Panc1 (cell line): ENCODE results near the gene FAM107B.

Experiments used
- CTCF ChIP-seq: fragments of 450-650 bp; IDR thresholded peaks from 2 replicates; pipeline ENCODE4 v1.5.1; 2017; ENCODE audit warnings: mild to moderate bottlenecking
- POLR2AphosphoS5 ChIP-seq: IDR thresholded peaks from 2 replicates; pipeline ENCODE4 v1.6.1; 2012; ENCODE audit warnings: mild to moderate bottlenecking, low read depth, low read length, moderate library complexity
- REST ChIP-seq, 2 experiments: IDR thresholded peaks; 2 replicates each; pipeline ENCODE4 v1.6.1; 2011 to 2012; ENCODE audit warnings: low read depth in 2 of 2, control low read depth in 1 of 2, low read length in 1 of 2, mild to moderate bottlenecking in 1 of 2, moderate library complexity in 1 of 2; ENCODE audit not compliant: insufficient read depth in 1 of 2
- SIN3A ChIP-seq: IDR thresholded peaks from 2 replicates; pipeline ENCODE4 v1.6.1; 2012; ENCODE audit warnings: low read depth, mild to moderate bottlenecking, low read length, moderate library complexity, borderline replicate concordance; ENCODE audit not compliant: insufficient read depth
- TCF7L2 ChIP-seq: IDR thresholded peaks from 2 replicates; pipeline ENCODE4 v1.6.1; 2011; ENCODE audit warnings: mild to moderate bottlenecking, low read depth, low read length, inconsistent platforms

GRCh38 chr10:14593806-14594205, 180.9 kb downstream of the FAM107B start:
- TF ChIP-seq REST (IDR thresholded peaks at IDR 0.05; ENCODE audit: insufficient read depth in 1 of 2, low read depth in 2 of 2, low read length in 1 of 2) (no peak), CTCF (no peak), SIN3A (no peak), POLR2AphosphoS5 (no peak), TCF7L2 (no peak)
